DMS79 (cell line): ENCODE measurements around the gene ZSWIM2.
"Not testable (repeated sequence)": the region's sequence is repeated elsewhere in the genome, so short reads cannot be mapped to it uniquely, and the experiment has no call there.

Experiments used
- DNase-seq: peaks from one replicate; lab custom pipeline; 2025; lab: John Stamatoyannopoulos, UW

The ZSWIM2 gene

DNA sequence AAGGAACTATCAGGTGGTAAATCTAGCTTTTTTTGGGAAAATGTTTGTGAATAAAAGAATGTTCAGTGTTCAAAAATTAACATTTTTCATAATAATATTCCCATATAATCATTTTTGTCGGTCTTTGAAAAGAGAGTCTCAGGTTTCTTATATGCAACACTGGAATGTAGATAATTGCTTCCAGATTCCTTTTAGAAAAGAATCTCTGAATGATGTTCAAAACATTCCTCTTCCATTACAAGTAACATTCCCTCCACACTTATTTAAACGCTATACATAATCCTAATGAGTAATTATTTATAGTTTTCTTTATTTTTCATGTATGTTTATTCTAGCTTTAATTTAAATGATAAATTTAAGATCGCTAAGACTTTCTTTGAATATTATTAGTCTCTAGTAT, 7.0 kb downstream of the ZSWIM2 start:
- no peak for DNase-seq

DNA sequence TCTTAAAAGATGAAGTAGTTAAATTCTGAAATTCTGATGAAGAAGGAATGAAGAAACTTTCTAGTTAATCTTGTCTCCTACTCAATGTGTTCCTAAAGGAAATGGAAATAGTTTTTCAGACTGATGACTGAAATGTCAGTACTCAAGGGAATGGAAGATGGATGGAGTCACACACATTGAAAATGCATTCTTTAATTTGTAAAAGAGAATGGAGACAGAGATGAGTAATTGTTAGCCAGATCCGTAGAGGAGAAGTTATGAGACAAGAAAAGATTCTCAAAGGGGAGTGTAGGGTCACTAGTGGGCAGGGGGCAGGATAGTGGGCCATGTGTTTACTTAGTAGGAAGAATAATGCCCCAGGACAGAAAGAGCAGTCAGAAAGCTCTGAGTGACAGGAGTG, 13.3 kb downstream of the ZSWIM2 start:
- no peak for DNase-seq

DNA sequence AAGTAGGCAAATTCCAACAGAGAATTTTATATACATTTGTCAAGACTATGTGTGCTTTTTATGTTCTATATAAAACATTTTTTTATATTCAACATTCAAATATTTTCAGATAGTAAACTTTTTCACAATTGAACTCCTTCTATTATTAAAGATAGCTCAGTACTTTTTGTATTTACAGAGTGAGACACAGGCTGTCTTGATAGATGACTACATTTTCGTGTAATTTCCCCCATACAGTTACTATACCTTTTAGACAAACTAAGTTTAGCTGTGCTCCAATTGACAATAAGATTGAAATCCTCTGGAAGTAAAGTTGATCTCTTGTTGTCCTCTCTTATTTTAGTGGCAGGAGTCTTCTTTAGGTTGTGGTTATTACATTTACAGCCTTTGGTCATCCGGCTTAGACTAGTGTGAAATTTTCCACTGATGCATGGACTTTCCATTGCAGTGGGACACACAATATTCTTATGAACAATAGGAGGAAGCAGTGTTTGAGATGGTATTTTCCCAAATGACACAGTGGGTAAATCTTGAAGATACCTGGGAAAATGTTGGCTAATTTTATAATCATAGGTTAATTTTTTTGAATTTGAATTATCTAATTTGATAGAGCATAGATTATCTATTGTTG, 21.0 kb downstream of the ZSWIM2 start:
- DNase-seq = no peak

DNA sequence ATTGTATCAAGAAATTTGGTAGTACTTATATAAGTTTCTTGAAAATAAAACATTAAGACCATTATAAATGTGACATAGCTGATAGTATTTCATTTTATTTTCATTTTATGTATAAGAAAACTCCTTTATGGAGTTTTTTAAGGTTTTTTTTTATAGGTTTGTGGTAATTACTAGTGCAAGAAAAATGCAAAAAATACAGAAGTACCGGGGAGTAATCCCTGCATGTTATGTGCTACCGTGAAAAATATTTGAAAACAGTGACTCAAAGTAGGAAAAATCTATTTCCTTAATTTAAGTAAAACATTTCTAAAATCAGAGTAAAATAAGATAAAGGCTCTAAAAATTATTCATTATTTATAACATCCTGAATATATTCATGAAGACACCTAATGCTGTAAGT, 21.6 kb downstream of the ZSWIM2 start:
- no peak for DNase-seq

DNA sequence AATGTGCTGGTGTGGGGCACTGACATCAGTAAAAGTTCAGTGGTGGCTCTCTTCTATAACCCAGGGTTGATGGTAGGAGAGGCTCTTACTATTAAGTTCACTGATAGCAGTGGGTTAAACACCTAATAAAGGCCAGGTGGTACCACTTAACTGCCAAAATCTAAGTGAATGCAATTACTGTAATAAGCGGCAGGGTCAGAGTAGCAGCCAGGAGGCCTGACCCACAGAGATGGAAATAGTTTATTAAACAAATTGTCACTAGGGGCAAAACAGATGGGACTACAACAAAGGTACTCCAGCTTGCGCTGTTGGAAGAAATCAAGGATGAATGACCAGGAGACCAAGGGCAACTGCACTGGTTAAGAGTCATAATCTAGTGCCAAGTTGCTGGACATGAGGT, 26.6 kb downstream of the ZSWIM2 start:
- no peak for DNase-seq

DNA sequence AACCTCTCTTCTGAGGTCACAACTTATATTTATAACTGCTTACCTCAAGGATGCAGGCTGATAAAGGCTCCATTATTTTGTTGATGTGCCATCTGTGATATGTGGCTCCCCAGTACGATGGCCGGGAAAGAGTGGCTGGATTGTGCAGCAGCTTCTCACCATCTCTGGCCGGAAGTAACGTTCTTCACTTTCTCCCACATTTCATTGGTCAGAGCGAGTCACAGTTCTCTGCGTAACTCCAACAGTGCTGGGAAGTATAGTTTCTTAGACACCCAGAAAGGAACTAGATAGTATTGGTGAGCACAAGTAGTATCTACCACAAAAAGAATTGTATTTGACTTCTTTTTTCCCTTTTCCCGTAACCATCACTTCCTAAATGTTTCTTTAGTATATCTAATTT, 28.7 kb downstream of the ZSWIM2 start:
- no peak for DNase-seq

DNA sequence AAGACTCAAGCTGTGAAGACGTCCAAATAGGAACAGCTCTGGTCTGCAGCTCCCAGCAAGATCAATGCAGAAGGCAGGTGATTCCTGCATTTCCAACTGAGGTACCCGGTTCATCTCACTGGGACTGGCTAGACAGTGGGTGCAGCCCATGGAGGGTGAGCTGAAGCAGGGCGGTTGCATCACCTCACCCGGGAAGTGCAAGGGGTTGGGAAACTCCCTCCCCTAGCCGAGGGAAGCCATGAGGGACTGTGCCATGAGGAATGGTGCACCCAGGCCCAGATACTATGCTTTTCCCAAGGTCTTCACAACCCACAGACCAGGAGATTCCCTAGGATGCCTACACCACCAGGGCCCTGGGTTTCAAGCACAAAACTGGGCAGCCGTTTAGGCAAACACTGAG, 37.2 kb downstream of the ZSWIM2 start:
- not testable (repeated sequence) for DNase-seq

DNA sequence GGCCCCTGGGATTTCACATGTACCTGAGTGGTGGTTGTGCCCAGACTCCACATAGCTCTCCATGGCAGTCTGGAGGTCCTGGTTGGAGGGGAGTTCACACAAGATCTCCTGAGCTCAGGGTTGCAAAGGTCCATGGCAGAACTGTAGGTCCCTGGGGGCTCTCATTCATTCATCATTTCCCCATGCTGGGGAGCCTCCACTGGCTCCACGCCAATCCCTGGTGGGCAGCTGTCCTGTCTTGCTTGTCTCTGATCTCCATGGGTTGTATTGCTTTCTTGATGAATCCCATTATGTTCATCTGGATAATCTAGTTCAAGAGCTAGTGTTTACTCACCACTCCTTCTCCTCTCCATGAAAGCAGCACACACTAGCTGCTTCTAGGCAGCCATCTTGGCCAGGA, 42.4 kb downstream of the ZSWIM2 start:
- DNase-seq = no peak

DNA sequence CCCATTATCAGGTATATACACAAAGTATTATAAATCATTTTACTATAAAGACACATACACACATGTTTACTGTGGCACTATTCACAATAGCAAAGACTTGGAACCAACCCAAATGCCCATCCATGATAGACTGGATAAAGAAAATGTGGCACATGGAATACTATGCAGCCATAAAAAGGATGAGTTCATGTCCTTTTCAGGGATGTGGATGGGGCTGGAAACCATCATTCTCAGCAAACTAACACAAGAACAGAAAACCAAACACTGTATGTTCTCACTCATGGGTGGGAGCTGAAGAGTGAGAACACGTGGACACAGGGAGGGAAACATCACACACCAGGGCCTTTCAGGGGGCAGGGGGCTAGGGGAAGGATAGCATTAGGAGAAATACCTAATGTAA, 50.4 kb downstream of the ZSWIM2 start:
- not testable (repeated sequence) for DNase-seq

DNA sequence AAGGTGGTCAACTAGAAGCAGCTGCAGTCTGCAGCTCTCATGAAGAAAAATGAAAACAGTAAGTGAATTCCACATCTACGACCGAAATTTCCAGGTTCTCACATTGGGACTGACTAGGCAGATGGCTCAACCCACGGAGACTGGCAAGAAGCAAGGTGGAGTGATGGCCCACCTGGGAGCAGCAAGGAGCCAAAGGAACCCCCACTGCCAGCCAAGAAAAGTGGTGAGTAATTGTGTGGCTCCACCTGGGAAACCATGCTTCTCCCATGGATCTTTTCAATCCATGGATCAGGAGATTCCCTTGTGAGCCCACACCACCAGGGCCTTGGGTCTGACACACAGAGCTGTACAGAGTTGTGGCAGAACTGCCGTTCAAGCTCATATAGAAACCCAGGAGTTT, 64.0 kb downstream of the ZSWIM2 start:
- no peak for DNase-seq

DNA sequence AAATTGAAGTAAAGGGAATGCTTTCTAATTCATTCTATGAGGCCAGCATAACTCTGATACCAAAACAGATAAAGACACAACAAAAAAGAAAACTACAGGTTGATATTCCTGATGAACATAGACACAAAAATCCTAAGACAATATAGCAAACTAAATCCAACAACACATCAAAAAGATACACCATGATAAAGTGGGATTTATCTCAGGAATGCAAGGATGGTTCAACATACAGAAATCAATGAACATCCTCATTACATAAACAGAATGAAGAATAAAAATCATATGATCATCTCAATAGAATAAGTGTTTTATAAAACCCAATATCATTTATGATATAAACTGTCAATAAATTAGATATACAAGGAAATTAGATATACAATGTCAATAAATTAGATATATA, 65.7 kb downstream of the ZSWIM2 start:
- no peak for DNase-seq

DNA sequence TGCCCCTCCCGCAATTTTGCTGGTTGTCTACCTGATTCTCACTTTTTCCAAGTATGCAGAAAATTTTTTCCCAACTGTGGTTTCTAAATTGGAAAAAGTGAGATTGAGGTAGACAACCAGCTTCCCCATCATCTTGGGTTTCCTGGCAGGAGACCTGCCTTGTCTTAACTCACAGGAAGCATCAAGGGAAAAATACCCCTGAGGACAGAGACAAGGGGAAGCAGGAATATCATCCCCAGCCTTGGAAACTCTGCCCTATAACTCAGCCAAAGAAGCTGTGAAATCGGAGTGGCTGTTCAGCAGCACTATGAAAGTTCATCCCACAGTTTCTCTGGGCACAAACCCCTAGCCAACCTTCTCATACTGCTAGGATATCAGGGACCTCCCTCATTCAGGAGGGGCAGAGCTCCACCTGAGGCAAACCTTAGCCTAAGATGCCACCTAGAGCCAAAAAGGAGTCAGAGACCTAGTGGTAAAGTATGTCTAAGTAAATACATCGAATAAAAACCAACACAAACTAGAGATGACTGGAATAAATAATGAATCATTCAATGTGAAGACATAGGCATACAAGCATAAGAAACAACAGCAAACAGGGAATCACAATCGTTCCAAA, 68.2 kb downstream of the ZSWIM2 start:
- DNase-seq = no peak
